Ishikawa (cell line): ENCODE results near the gene FAM20B.

Source experiments
- CEBPB ChIP-seq: IDR thresholded peaks from 2 replicates; pipeline ENCODE4 v1.6.1; 2012
- CREB1 ChIP-seq: IDR thresholded peaks from 2 replicates; pipeline ENCODE4 v1.6.1; 2012; ENCODE audit warnings: low read depth
- EGR1 ChIP-seq: IDR thresholded peaks from 2 replicates; pipeline ENCODE4 v1.6.1; 2012
- EP300 ChIP-seq: IDR thresholded peaks from 2 replicates; pipeline ENCODE4 v1.6.1; 2012; ENCODE audit warnings: borderline replicate concordance
- FOXM1 ChIP-seq: IDR thresholded peaks from 2 replicates; pipeline ENCODE4 v1.6.1; 2012; ENCODE audit warnings: low read depth, borderline replicate concordance
- NFIC ChIP-seq: IDR thresholded peaks from 2 replicates; pipeline ENCODE4 v1.6.1; 2012
- RAD21 ChIP-seq: IDR thresholded peaks from 2 replicates; pipeline ENCODE4 v1.6.1; 2012; ENCODE audit warnings: low read depth
- TAF1 ChIP-seq: IDR thresholded peaks from 2 replicates; pipeline ENCODE4 v1.6.1; 2012; ENCODE audit warnings: low read depth, mild to moderate bottlenecking
- TCF12 ChIP-seq: IDR thresholded peaks from 2 replicates; pipeline ENCODE4 v1.6.1; 2012; ENCODE audit warnings: low read depth
- TEAD4 ChIP-seq: IDR thresholded peaks from 2 replicates; pipeline ENCODE4 v1.6.1; 2012
- YY1 ChIP-seq: IDR thresholded peaks from 2 replicates; pipeline ENCODE4 v1.6.1; 2012; ENCODE audit warnings: low read depth
- TF ChIP-seq, protein P1 (sequence below): IDR thresholded peaks from 2 replicates; pipeline ENCODE4 v1.6.1; 2012

DNA sequence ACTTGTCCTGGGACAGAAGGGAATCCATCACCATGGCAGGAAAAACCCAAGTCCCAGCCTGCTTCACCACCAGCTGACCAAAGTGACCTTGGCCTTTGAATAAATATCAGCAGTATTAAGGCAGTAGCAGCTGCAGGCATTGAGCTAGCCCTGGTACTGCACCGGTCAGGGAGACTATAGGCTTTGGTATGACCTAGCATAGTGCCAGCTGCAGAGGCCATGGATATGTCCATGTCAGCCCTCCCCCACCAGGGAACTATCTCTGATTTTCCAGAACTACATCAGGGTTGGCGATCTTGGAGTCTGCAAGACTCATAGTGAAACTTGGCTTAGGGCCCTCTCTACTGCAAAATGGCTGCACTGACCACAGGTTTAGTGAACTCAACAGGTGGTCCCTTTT lies 49.2 kb upstream of the FAM20B start:
- TF ChIP-seq CREB1 (no peak), FOXM1 (no peak), TCF12 (no peak), EP300 (no peak), TAF1 (no peak), CEBPB (no peak), RAD21 (no peak), NFIC (no peak), TEAD4 (no peak), YY1 (no peak), EGR1 (no peak)
- TF ChIP-seq, protein P1, sequence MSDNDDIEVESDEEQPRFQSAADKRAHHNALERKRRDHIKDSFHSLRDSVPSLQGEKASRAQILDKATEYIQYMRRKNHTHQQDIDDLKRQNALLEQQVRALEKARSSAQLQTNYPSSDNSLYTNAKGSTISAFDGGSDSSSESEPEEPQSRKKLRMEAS = no peak
